IPS-18a (cell line): ENCODE data around the gene DRG2.

Source experiments
- H3K27ac ChIP-seq: one replicate; pipeline ENCODE4 v1.5.1; 2013; ENCODE audit warnings: low read length
- H3K27me3 ChIP-seq: one replicate; pipeline ENCODE4 v1.6.1; 2013; ENCODE audit warnings: mild to moderate bottlenecking, low read length; ENCODE audit not compliant: control insufficient read depth, insufficient read depth
- H3K36me3 ChIP-seq: one replicate; pipeline ENCODE4 v1.6.1; 2013; ENCODE audit warnings: low read depth, low read length; ENCODE audit not compliant: control insufficient read depth
- H3K4me1 ChIP-seq: one replicate; pipeline ENCODE4 v1.6.1; 2013; ENCODE audit warnings: low read depth, low read length; ENCODE audit not compliant: control insufficient read depth
- H3K4me3 ChIP-seq: one replicate; pipeline ENCODE4 v1.5.1; 2013; ENCODE audit warnings: low read length
- H3K9ac ChIP-seq: one replicate; pipeline ENCODE4 v1.6.1; 2013; ENCODE audit warnings: mild to moderate bottlenecking, low read length, moderate library complexity
- H3K9me3 ChIP-seq: one replicate; pipeline ENCODE4 v1.6.1; 2013; ENCODE audit warnings: low read depth, low read length; ENCODE audit not compliant: control insufficient read depth

DRG2 gene

GRCh38 chr17:18087610-18088491, at the start of gene DRG2:
Gene DRG2 (plus strand): TSS chr17:18087948. CDS start chr17:18088024, 76 bp downstream.
- peaks cover 2% of the 10 kb centered on the region for H3K36me3 ChIP-seq

GRCh38 chr17:18038149-18038850, 49.4 kb upstream of the DRG2 start:
- Histone ChIP-seq H3K4me1 (peaks cover 5% of the 10 kb centered on the region), H3K9me3 (no peaks in the 10 kb centered on the region)

More at GRCh38 chr17:18087610-18088491, at the start of gene DRG2:
- Histone ChIP-seq H3K9me3 (no peaks in the 10 kb centered on the region), H3K4me1 (no peaks in the 10 kb centered on the region), H3K27ac (no peak within 1 kb of the TSS), H3K9ac (peak within 1 kb of the TSS; percentile 64), H3K27me3 (no peaks in the 10 kb centered on the region), H3K4me3 (peak within 1 kb of the TSS; percentile 85)

GRCh38 chr17:18038861-18039534, 48.8 kb upstream of the DRG2 start, which contains the start of the genes ATPAF2 and GID4:
Gene ATPAF2 (minus strand): TSS chr17:18039168. CDS start chr17:18039013, 155 bp downstream.
Gene GID4 (plus strand): TSS chr17:18039408. CDS start chr17:18039465, 57 bp downstream.
- Histone ChIP-seq H3K36me3 (no peaks in the 10 kb centered on the region), H3K9me3 (no peaks in the 10 kb centered on the region), H3K4me3 (peak within 1 kb of the TSS; percentile 87), H3K27me3 (peaks cover 10% of the 10 kb centered on the region), H3K27ac (no peak within 1 kb of the TSS), H3K9ac (peak within 1 kb of the TSS; percentile 65), H3K4me1 (peaks cover 5% of the 10 kb centered on the region)

More at GRCh38 chr17:18038149-18038850, 49.4 kb upstream of the DRG2 start:
- peak overlapping the region; percentile 65 for H3K9ac ChIP-seq
- peaks cover 10% of the 10 kb centered on the region for H3K27me3 ChIP-seq
- H3K4me3 ChIP-seq, result peak overlapping the region; percentile 87
- no peaks in the 10 kb centered on the region for H3K36me3 ChIP-seq
- H3K27ac ChIP-seq, result no peak overlapping the region

- no peaks in the 10 kb centered on the region for H3K9me3 ChIP-seq
- H3K4me1 ChIP-seq, result peaks cover 5% of the 10 kb centered on the region
- H3K36me3 ChIP-seq, result no peaks in the 10 kb centered on the region
- peak overlapping the region; percentile 56 for H3K9ac ChIP-seq
- H3K27ac ChIP-seq, result no peak overlapping the region
- H3K27me3 ChIP-seq, result peaks cover 10% of the 10 kb centered on the region
- H3K4me3 ChIP-seq, result peak overlapping the region; percentile 87
These were observed 48.0 kb upstream of the DRG2 start for GRCh38 chr17:18039535-18040260.

- peaks cover 5% of the 10 kb centered on the region for H3K4me1 ChIP-seq
- no peaks in the 10 kb centered on the region for H3K9me3 ChIP-seq
- H3K9ac ChIP-seq, result peak overlapping the region; percentile 56
- H3K36me3 ChIP-seq, result no peaks in the 10 kb centered on the region
- peaks cover 10% of the 10 kb centered on the region for H3K27me3 ChIP-seq
- peak overlapping the region; percentile 87 for H3K4me3 ChIP-seq
- H3K27ac ChIP-seq, result no peak overlapping the region
These were observed 47.4 kb upstream of the DRG2 start for GRCh38 chr17:18040261-18040858.

- H3K4me1 ChIP-seq, result peaks cover 5% of the 10 kb centered on the region
- H3K9ac ChIP-seq, result no peak overlapping the region
- H3K36me3 ChIP-seq, result no peaks in the 10 kb centered on the region
- H3K27me3 ChIP-seq, result peaks cover 10% of the 10 kb centered on the region
- H3K4me3 ChIP-seq, result no peak overlapping the region
- no peak overlapping the region for H3K27ac ChIP-seq
- H3K9me3 ChIP-seq, result no peaks in the 10 kb centered on the region
These were observed 46.0 kb upstream of the DRG2 start for GRCh38 chr17:18041776-18042175.

GRCh38 chr17:18042983-18043382, 44.8 kb upstream of the DRG2 start:
- Histone ChIP-seq H3K27ac (no peak overlapping the region), H3K9ac (no peak overlapping the region)

GRCh38 chr17:18043491-18043890, 44.3 kb upstream of the DRG2 start:
- Histone ChIP-seq H3K27ac (no peak overlapping the region), H3K27me3 (no peaks in the 10 kb centered on the region), H3K9ac (no peak overlapping the region), H3K4me1 (no peaks in the 10 kb centered on the region), H3K9me3 (no peaks in the 10 kb centered on the region), H3K36me3 (peaks cover 6% of the 10 kb centered on the region), H3K4me3 (no peak overlapping the region)

More at GRCh38 chr17:18042983-18043382, 44.8 kb upstream of the DRG2 start:
- Histone ChIP-seq H3K4me1 (peaks cover 5% of the 10 kb centered on the region), H3K9me3 (no peaks in the 10 kb centered on the region), H3K4me3 (no peak overlapping the region), H3K27me3 (peaks cover 5% of the 10 kb centered on the region), H3K36me3 (peaks cover 6% of the 10 kb centered on the region)

- Histone ChIP-seq H3K4me1 (no peaks in the 10 kb centered on the region), H3K4me3 (no peak overlapping the region), H3K27me3 (no peaks in the 10 kb centered on the region), H3K9me3 (no peaks in the 10 kb centered on the region), H3K27ac (no peak overlapping the region), H3K36me3 (peaks cover 6% of the 10 kb centered on the region), H3K9ac (no peak overlapping the region)
These were observed 43.1 kb upstream of the DRG2 start for GRCh38 chr17:18044609-18045008.

- Histone ChIP-seq H3K4me3 (no peak overlapping the region), H3K27me3 (no peaks in the 10 kb centered on the region), H3K36me3 (peaks cover 6% of the 10 kb centered on the region), H3K9ac (no peak overlapping the region), H3K4me1 (no peaks in the 10 kb centered on the region), H3K9me3 (no peaks in the 10 kb centered on the region), H3K27ac (no peak overlapping the region)
These were observed 41.9 kb upstream of the DRG2 start for GRCh38 chr17:18045691-18046350.
